Measurements from ENCODE around the gene SLBP.

DNA sequence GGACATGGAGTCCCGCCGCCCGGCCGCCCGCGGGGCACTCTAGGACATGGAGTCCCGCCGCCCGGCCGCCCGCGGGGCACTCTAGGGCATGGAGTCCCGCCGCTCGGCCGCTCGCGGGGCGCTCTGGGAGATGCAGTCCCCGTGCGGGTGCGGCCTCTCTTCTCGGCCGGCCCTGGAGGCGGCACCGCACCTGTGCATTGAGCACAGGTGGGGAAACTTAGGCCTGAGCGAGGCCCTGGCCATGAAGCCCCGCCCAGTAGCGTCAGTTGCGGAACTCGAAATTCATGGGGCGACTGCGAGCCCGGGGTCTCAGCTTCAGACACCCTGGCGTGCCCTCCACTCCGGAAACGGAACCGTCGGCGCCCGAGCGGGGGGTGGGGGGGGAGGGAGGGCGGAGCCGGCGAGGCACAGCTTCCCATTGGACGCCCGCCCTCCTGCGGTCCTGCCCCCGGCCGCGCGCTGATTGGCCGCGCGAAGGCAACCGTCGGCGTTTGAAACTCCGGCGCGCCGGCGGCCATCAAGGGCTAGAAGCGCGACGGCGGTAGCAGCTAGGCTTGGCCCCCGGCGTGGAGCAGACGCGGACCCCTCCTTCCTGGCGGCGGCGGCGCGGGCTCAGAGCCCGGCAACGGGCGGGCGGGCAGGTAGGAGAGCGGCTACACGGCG lies 9.0 kb upstream of the SLBP start, which contains the start of the genes TACC3 and TMEM129:
- TF ChIP-seq, protein P1, sequence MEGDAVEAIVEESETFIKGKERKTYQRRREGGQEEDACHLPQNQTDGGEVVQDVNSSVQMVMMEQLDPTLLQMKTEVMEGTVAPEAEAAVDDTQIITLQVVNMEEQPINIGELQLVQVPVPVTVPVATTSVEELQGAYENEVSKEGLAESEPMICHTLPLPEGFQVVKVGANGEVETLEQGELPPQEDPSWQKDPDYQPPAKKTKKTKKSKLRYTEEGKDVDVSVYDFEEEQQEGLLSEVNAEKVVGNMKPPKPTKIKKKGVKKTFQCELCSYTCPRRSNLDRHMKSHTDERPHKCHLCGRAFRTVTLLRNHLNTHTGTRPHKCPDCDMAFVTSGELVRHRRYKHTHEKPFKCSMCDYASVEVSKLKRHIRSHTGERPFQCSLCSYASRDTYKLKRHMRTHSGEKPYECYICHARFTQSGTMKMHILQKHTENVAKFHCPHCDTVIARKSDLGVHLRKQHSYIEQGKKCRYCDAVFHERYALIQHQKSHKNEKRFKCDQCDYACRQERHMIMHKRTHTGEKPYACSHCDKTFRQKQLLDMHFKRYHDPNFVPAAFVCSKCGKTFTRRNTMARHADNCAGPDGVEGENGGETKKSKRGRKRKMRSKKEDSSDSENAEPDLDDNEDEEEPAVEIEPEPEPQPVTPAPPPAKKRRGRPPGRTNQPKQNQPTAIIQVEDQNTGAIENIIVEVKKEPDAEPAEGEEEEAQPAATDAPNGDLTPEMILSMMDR (IDR thresholded peaks at IDR 0.05; ENCODE audit: insufficient read depth, low read length, poor library complexity, severe bottlenecking) = no peak
- no peak for TF ChIP-seq EZH2phosphoT487 (conservative IDR thresholded peaks at IDR 0.05; ENCODE audit: low read length)
